ENCODE results near the gene JSRP1.

GRCh38 chr19:2221250-2221831 is 34.9 kb downstream of the JSRP1 start:
- TF ChIP-seq CTCF (IDR thresholded peaks at IDR 0.05; ENCODE audit: low read depth, low read length, poor library complexity, severe bottlenecking) (no peak), EZH2phosphoT487 (IDR thresholded peaks at IDR 0.05; ENCODE audit: borderline replicate concordance, low read length) (no peak)
